K562 (cell line): Measurements from ENCODE around the gene SLC25A21.

Experiments used
- ATF6 ChIP-seq: sonication (generic); formaldehyde crosslinking; IDR thresholded peaks from 2 replicates; pipeline ENCODE4 v1.4.0; 2020; ENCODE audit warnings: mild to moderate bottlenecking, missing genetic modification reagents
- CTCF ChIP-seq, 3 experiments: IDR thresholded peaks in 2 of 3; conservative IDR thresholded peaks in 1 of 3; 2 replicates each; pipeline ENCODE4 v1.5.1; 2011 to 2012; ENCODE audit warnings: low read length in 3 of 3, mild to moderate bottlenecking in 3 of 3, control low read depth in 2 of 3, improper control_type of control experiment in 1 of 3, inconsistent platforms in 1 of 3, low read depth in 1 of 3, mixed read lengths in 1 of 3, moderate library complexity in 1 of 3; ENCODE audit not compliant: insufficient read depth in 2 of 3
- IRF9 ChIP-seq: fragments of 450-650 bp; IDR thresholded peaks from 2 replicates; pipeline ENCODE4 v1.6.1; 2016; ENCODE audit warnings: missing biosample characterization, missing genetic modification characterization
- KDM1A ChIP-seq, 2 experiments: fragments of 450-650 bp; IDR thresholded peaks; 2 replicates each; pipeline ENCODE4 v1.6.1; 2016; ENCODE audit warnings: mild to moderate bottlenecking in 2 of 2
- MCM2 ChIP-seq: fragments of 450-650 bp; IDR thresholded peaks from 2 replicates; pipeline ENCODE4 v1.6.1; 2017; ENCODE audit warnings: low read depth, mild to moderate bottlenecking
- MEF2A ChIP-seq: IDR thresholded peaks from 2 replicates; pipeline ENCODE4 v1.6.1; 2011; ENCODE audit warnings: low read depth, mild to moderate bottlenecking, low read length, moderate library complexity; ENCODE audit not compliant: control insufficient read depth
- NCOR1 ChIP-seq: fragments of 450-650 bp; IDR thresholded peaks from 2 replicates; pipeline ENCODE4 v1.6.1; 2016; ENCODE audit warnings: mild to moderate bottlenecking, moderate library complexity
- NR2C2 ChIP-seq, 2 experiments: fragments of 200-800 bp in 1 of 2; sonication (Bioruptor generic) in 1 of 2; sonication (generic) in 1 of 2; formaldehyde crosslinking in 1 of 2; IDR thresholded peaks; 2 replicates each; pipeline versions ENCODE4 v1.6.1 to v1.8.0; 2016 to 2022; ENCODE audit warnings: mild to moderate bottlenecking in 1 of 2, missing compliant biosample characterization in 1 of 2, missing genetic modification characterization in 1 of 2, missing genetic modification reagents in 1 of 2
- POLR2A ChIP-seq: fragments of 450-650 bp; conservative IDR thresholded peaks from 2 replicates; pipeline ENCODE4 v1.6.1; 2016
- POLR2AphosphoS5 ChIP-seq: IDR thresholded peaks from 2 replicates; pipeline ENCODE4 v1.6.1; 2011; ENCODE audit warnings: mild to moderate bottlenecking, low read depth, low read length, moderate library complexity; ENCODE audit not compliant: control insufficient read depth, insufficient read depth
- SETDB1 ChIP-seq: IDR thresholded peaks from one replicate; pipeline ENCODE4 v1.6.1; 2012; ENCODE audit warnings: low read length, control low read depth, inconsistent platforms
- ZNF274 ChIP-seq: IDR thresholded peaks from 2 replicates; pipeline ENCODE4 v1.6.1; 2011; ENCODE audit warnings: low read depth, mild to moderate bottlenecking, low read length, moderate library complexity, borderline replicate concordance

GRCh38 chr14:36716614-36717184 lies 455.7 kb downstream of the SLC25A21 start:
- TF ChIP-seq IRF9 (tag) (no peak), POLR2A (no peak), POLR2AphosphoS5 (no peak), NCOR1 (no peak), ZNF274 (no peak), CTCF (IDR thresholded peaks at IDR 0.05 in 2 of 3, conservative IDR thresholded peaks at IDR 0.05 in 1 of 3; ENCODE audit: insufficient read depth in 2 of 3, low read depth in 1 of 3, low read length in 3 of 3) (no peak), KDM1A (IDR thresholded peaks at IDR 0.05) (no peak), SETDB1 (no peak), NR2C2 (CRISPR knock-in tag; IDR thresholded peaks at IDR 0.05) (no peak), NR2C2 (tag; IDR thresholded peaks at IDR 0.05) (no peak), MCM2 (no peak), MEF2A (no peak), ATF6 (no peak)
